H4 (cell line): ENCODE data around the gene STXBP5. TPM values are rescaled to one million over a fixed set of nuclear protein-coding genes. Genes with fewer than 3 reads are reported as not detected.

Experiments
- DNase-seq: peaks from one replicate; pipeline ENCODE4 v3.0.0-alpha.2; 2015; ENCODE audit warnings: low spot score
- total RNA-seq: library from RNA; depleted of rRNA; stranded (reverse); fragments of >200 nt; shearing (Covaris generic); gene quantifications from 2 replicates; pipeline ENCODE4 v1.2.3, GENCODE V29; 2014

Gene STXBP5
- total RNA-seq, 1 experiment from 2014 or later, result 7.7 TPM

DNA sequence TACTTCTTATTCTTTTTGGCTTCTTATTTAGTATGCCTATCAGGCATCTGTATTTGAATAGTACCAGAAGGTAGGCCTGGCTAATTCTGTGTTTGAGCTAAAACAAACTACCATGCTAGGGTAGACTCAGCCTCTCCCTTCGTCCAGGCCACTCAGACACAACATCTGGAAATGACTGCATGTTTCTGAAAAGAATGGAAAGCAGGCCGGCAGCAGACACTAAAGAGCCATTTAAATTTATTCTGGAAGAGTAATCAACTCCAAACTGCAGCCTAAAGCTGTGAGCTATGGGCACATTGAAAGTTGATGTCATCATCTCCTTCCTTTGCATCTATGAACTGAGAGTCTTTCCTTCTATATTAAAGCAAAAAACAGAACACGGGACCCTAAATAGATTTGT is 233.4 kb downstream of the STXBP5 start:
- no peak for DNase-seq

DNA sequence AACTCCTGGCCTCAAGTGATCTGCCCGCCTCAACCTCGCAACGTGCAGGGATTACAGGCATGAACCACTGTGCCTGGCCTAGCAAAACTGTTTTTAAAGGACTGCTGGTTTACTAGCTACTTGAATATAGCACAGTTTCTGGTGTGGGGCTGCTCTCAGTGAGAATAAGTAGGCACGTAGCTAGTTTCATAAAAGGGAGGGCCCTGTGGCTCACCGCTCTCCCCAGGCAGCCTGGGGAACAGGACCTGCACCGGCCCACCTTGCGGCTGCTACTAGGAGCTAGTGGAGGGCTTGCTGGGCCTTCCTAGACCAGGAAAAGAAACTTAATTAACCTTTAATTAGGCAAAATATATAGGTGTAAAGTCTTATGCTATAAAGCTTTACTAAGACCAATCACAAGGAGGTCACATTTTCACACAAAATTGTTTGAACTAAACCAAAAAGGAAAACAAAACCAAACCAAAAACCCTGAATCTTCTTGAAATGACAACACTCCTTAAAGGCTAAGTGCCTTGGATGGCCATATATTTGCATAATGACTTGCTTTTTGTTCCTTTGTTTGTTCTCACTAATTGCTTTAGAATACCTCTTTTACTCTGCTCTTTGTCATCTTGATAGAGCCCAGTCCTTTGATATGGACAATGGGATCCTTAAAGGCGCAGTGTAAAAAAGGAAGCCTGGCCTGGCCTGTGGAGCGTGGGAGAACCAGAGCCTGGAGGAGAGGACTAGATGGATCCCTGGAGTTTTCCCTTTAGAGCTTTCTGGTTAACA is 234.7 kb downstream of the STXBP5 start:
- DNase-seq, result no peak
